ENCODE results near the gene MAP4K5. TPM values are rescaled to one million over a fixed set of nuclear protein-coding genes. Genes with fewer than 3 reads are reported as not detected.

Gene MAP4K5
- polyA plus RNA-seq, 1 donor (not counting 4 experiments of a cell fraction or from before 2014, with no cell fraction given) = 25.8 TPM

DNA sequence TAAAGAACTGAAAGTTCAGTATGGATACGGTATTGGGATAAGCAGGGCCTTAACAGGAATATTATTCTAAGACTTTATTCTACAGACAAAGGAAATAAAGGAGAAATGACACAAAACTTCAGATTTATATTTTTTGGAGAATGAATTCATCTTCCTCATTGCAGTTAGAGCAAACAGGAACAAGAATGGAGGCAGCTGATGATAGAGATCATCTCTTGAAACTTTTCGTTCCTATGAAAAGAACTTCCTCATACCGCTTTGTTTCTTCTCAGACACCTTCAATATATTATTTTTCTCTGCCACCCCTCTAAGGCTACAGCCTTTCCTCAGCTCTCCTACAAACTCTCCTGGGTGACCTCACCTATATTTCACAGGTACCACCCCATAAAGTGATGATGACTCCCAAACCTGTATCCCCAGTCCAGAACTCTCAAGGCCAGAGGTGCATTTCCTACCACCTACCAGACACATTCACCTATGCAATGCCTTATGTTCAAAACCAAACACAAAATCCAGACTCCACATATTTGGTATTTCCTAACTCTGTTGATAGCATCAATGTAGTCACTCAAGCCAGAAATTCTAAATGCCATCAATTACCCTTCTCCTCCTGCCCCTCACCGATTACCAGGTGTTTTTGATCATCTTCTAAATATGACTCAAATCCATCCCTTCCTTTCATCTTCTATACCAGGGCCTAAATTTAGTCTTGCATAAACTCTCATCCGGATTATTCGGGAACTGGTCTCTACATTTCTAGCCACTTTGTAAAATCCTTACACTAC, 7.4 kb downstream of the MAP4K5 start:
- Histone ChIP-seq H3K36me3 (ENCODE audit: control insufficient read depth in 2 of 2, extremely low read depth in 1 of 2, insufficient read depth in 2 of 2, low read length in 2 of 2) (peaks cover 0 to 5% of the 10 kb centered on the region in 2 experiments), H3K9me1 (ENCODE audit: control insufficient read depth, extremely low read depth, insufficient read depth, low read length) (peaks cover 4% of the 10 kb centered on the region), H3K79me2 (ENCODE audit: control insufficient read depth, insufficient read depth, low read length) (peaks cover 90% of the 10 kb centered on the region), H3K4me3 (ENCODE audit: control insufficient read depth in 2 of 3, extremely low read depth in 1 of 3, insufficient read depth in 2 of 3, low read depth in 1 of 3, low read length in 3 of 3) (no peak overlapping the region), H3K27ac (ENCODE audit: control insufficient read depth, insufficient read depth, low read length) (no peak overlapping the region), H4K20me1 (ENCODE audit: control insufficient read depth, extremely low read depth, insufficient read depth, low read length) (no peaks in the 10 kb centered on the region), H3K4me2 (ENCODE audit: control insufficient read depth, extremely low read depth, insufficient read depth, low read depth, low read length) (no peak overlapping the region), H3K27me3 (ENCODE audit: control insufficient read depth, extremely low read depth, insufficient read depth, low read length) (no peaks in the 10 kb centered on the region), H3K9me3 (ENCODE audit: control insufficient read depth, low read depth, low read length) (no peaks in the 10 kb centered on the region), H2AFZ (ENCODE audit: control insufficient read depth, low read length) (no peak overlapping the region), H3K9ac (ENCODE audit: control insufficient read depth, extremely low read depth, insufficient read depth, low read length) (no peak overlapping the region), H3K4me1 (ENCODE audit: control insufficient read depth, extremely low read depth, insufficient read depth, low read length) (peaks cover 37% of the 10 kb centered on the region)
- DNase-seq (ENCODE audit: low read depth, low spot score) (no peak), FAIRE-seq (no peak)
- no peak for TF ChIP-seq EZH2 (IDR thresholded peaks at IDR 0.05; ENCODE audit: low read length)
- TF ChIP-seq, protein P1, sequence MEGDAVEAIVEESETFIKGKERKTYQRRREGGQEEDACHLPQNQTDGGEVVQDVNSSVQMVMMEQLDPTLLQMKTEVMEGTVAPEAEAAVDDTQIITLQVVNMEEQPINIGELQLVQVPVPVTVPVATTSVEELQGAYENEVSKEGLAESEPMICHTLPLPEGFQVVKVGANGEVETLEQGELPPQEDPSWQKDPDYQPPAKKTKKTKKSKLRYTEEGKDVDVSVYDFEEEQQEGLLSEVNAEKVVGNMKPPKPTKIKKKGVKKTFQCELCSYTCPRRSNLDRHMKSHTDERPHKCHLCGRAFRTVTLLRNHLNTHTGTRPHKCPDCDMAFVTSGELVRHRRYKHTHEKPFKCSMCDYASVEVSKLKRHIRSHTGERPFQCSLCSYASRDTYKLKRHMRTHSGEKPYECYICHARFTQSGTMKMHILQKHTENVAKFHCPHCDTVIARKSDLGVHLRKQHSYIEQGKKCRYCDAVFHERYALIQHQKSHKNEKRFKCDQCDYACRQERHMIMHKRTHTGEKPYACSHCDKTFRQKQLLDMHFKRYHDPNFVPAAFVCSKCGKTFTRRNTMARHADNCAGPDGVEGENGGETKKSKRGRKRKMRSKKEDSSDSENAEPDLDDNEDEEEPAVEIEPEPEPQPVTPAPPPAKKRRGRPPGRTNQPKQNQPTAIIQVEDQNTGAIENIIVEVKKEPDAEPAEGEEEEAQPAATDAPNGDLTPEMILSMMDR (optimal IDR thresholded peaks at IDR 0.05 in 1 of 3, IDR thresholded peaks at IDR 0.05 in 1 of 3, conservative IDR thresholded peaks at IDR 0.05 in 1 of 3; ENCODE audit: extremely low read depth in 1 of 3, insufficient read depth in 2 of 3, low read length in 3 of 3) = no peak
- dilution Hi-C loops (cut with MboI; ENCODE audit: extremely low pct_ligation_motif_present, low sequenced_read_pairs) = no loop called here

DNA sequence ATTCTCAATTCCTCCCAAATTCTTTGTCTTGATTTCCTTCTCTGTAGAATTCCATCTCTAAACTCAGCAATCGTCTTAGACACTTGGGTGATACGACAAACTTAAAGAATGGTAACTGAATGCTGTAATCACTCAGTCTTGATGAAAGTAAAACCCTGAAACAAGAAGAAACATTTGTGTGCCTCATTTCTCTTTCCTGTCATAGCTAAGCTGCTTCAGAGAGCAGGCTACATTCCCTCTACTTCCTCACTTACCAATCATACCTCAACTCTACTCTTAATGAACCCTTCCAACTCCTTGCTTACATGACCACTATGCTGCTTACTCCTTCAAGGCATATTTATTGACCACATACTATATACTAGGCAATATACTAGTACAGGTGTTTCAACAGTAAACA, 8.3 kb downstream of the MAP4K5 start:
- Histone ChIP-seq H2AFZ (ENCODE audit: control insufficient read depth, low read length) (no peak overlapping the region), H3K27ac (ENCODE audit: control insufficient read depth, insufficient read depth, low read length) (no peak overlapping the region), H4K20me1 (ENCODE audit: control insufficient read depth, extremely low read depth, insufficient read depth, low read length) (no peaks in the 10 kb centered on the region), H3K79me2 (ENCODE audit: control insufficient read depth, insufficient read depth, low read length) (peaks cover 89% of the 10 kb centered on the region), H3K9me1 (ENCODE audit: control insufficient read depth, extremely low read depth, insufficient read depth, low read length) (no peaks in the 10 kb centered on the region), H3K4me2 (ENCODE audit: control insufficient read depth, extremely low read depth, insufficient read depth, low read depth, low read length) (no peak overlapping the region), H3K4me3 (ENCODE audit: control insufficient read depth in 2 of 3, extremely low read depth in 1 of 3, insufficient read depth in 2 of 3, low read depth in 1 of 3, low read length in 3 of 3) (no peak overlapping the region), H3K9ac (ENCODE audit: control insufficient read depth, extremely low read depth, insufficient read depth, low read length) (no peak overlapping the region), H3K36me3 (ENCODE audit: control insufficient read depth in 2 of 2, extremely low read depth in 1 of 2, insufficient read depth in 2 of 2, low read length in 2 of 2) (peaks cover 0 to 2% of the 10 kb centered on the region in 2 experiments), H3K9me3 (ENCODE audit: control insufficient read depth, low read depth, low read length) (no peaks in the 10 kb centered on the region), H3K27me3 (ENCODE audit: control insufficient read depth, extremely low read depth, insufficient read depth, low read length) (no peaks in the 10 kb centered on the region), H3K4me1 (ENCODE audit: control insufficient read depth, extremely low read depth, insufficient read depth, low read length) (peaks cover 29% of the 10 kb centered on the region)
- DNase-seq (ENCODE audit: low read depth, low spot score) (no peak), FAIRE-seq (no peak)
- dilution Hi-C loops (cut with MboI; ENCODE audit: extremely low pct_ligation_motif_present, low sequenced_read_pairs) = no loop called here
- TF ChIP-seq, protein P1 (optimal IDR thresholded peaks at IDR 0.05 in 1 of 3, IDR thresholded peaks at IDR 0.05 in 1 of 3, conservative IDR thresholded peaks at IDR 0.05 in 1 of 3; ENCODE audit: extremely low read depth in 1 of 3, insufficient read depth in 2 of 3, low read length in 3 of 3) = no peak
- TF ChIP-seq EZH2 (IDR thresholded peaks at IDR 0.05; ENCODE audit: low read length) = no peak

All from keratinocyte (primary cell).